Caco-2 (cell line): Measurements from ENCODE around the gene ST8SIA5. TPM values are rescaled to one million over a fixed set of nuclear protein-coding genes. Genes with fewer than 3 reads are reported as not detected.

ENCODE experiments used
- BruUV-seq: library from RNA; stranded (reverse); fragments of 400-500 nt; replicated peaks from 2 replicates; lab custom pipeline; 2021; lab: Mats Ljungman, UMichigan
- CTCF ChIA-PET: fragments of 300-600 bp; sonication (Branson Sonifier 250); formaldehyde crosslinking; loops from one replicate; lab custom pipeline; 2022; ENCODE audit warnings: antibody characterized with exemption; lab: Charles Lee
- POLR2A ChIA-PET: fragments of 300-600 bp; sonication (Branson Sonifier 250); formaldehyde crosslinking; loops from one replicate; lab custom pipeline; 2022; ENCODE audit warnings: antibody characterized with exemption; lab: Charles Lee
- DNase-seq, 2 experiments: peaks; one replicate each; pipeline versions ENCODE4 v3.0.0 to v3.0.0-alpha.2; 2020 to 2022
- H3K27me3 ChIP-seq: replicated peaks from 2 replicates; pipeline ENCODE4 v1.6.0; 2011; ENCODE audit warnings: low read length; ENCODE audit not compliant: control insufficient read depth, insufficient read depth
- H3K36me3 ChIP-seq: 2 replicates; pipeline ENCODE4 v1.5.1; 2011; ENCODE audit warnings: low read length; ENCODE audit not compliant: control insufficient read depth, insufficient read depth
- H3K4me1 ChIP-seq: fragments of 250-450 bp; sonication (Bioruptor Pico); 2 replicates; pipeline ENCODE4 v1.5.1; 2020; ENCODE audit warnings: mild to moderate bottlenecking
- H3K4me3 ChIP-seq: 2 replicates; pipeline ENCODE4 v1.5.1; 2011; ENCODE audit warnings: low read depth, mild to moderate bottlenecking, control low read depth, low read length
- H3K9me3 ChIP-seq: fragments of 250-450 bp; sonication (Bioruptor Pico); 2 replicates; pipeline ENCODE4 v1.5.1; 2020; ENCODE audit warnings: mild to moderate bottlenecking, moderate library complexity
- H3K27ac Mint-ChIP-seq: one replicate; pipeline ENCODE4 v1.8.0; 2022; ENCODE audit warnings: mixed read lengths; ENCODE audit not compliant: unreplicated experiment
- H3K27me3 Mint-ChIP-seq: one replicate; pipeline ENCODE4 v1.8.0; 2022; ENCODE audit warnings: mixed read lengths; ENCODE audit not compliant: insufficient read depth, unreplicated experiment
- H3K36me3 Mint-ChIP-seq: one replicate; pipeline ENCODE4 v1.8.0; 2022; ENCODE audit warnings: mild to moderate bottlenecking, mixed read lengths; ENCODE audit not compliant: insufficient read depth, unreplicated experiment
- H3K4me1 Mint-ChIP-seq: one replicate; pipeline ENCODE4 v1.8.0; 2022; ENCODE audit warnings: low read depth, mixed read lengths; ENCODE audit not compliant: unreplicated experiment
- H3K4me3 Mint-ChIP-seq: one replicate; pipeline ENCODE4 v1.8.0; 2022; ENCODE audit warnings: mild to moderate bottlenecking, moderate library complexity, mixed read lengths; ENCODE audit not compliant: unreplicated experiment
- H3K9me3 Mint-ChIP-seq: one replicate; pipeline ENCODE4 v1.8.0; 2022; ENCODE audit warnings: mixed read lengths; ENCODE audit not compliant: unreplicated experiment
- intact Hi-C: fragments of 100-400 bp; cut with micrococcal nuclease; formaldehyde crosslinking; loops from one replicate; pipeline ENCODE4 v1.10.0; 2022; ENCODE audit not compliant: unreplicated experiment
- total RNA-seq: library from RNA; stranded (reverse); gene quantifications from 2 replicates; pipeline ENCODE4 v1.2.3, GENCODE V29; 2022
- TF ChIP-seq, protein P1 (sequence below), 2 experiments: fragments of 200-600 bp in 1 of 2; IDR thresholded peaks; 1 replicate in 1 of 2; 2 replicates in 1 of 2; pipeline versions ENCODE4 v1.5.1 to v1.8.0; 2011 to 2022; ENCODE audit warnings: antibody characterized with exemption in 1 of 2, control low read depth in 1 of 2, inconsistent platforms in 1 of 2, low read depth in 1 of 2, low read length in 1 of 2, mild to moderate bottlenecking in 1 of 2, moderate library complexity in 1 of 2; ENCODE audit not compliant: insufficient read depth in 1 of 2, severe bottlenecking in 1 of 2, unreplicated experiment in 1 of 2

The ST8SIA5 gene
- total RNA-seq, 1 experiment from 2014 or later: not detected

- no peak overlapping the region for H3K27ac Mint-ChIP-seq
- no peaks in the 10 kb centered on the region for H3K36me3 Mint-ChIP-seq
- intact Hi-C loops: no loop called here
- CTCF ChIA-PET: no interaction called here
- H3K4me3 Mint-ChIP-seq: no peak overlapping the region
- Histone ChIP-seq H3K9me3 (no peaks in the 10 kb centered on the region), H3K4me3 (no peak overlapping the region), H3K4me1 (no peaks in the 10 kb centered on the region), H3K27me3 (no peaks in the 10 kb centered on the region), H3K36me3 (no peaks in the 10 kb centered on the region)
- H3K27me3 Mint-ChIP-seq: peaks cover 7% of the 10 kb centered on the region
- no peaks in the 10 kb centered on the region for H3K9me3 Mint-ChIP-seq
- no peaks in the 10 kb centered on the region for H3K4me1 Mint-ChIP-seq
- no peak for DNase-seq
- POLR2A ChIA-PET: no interaction called here
- no TSS peak for BruUV-seq
- TF ChIP-seq, protein P1, sequence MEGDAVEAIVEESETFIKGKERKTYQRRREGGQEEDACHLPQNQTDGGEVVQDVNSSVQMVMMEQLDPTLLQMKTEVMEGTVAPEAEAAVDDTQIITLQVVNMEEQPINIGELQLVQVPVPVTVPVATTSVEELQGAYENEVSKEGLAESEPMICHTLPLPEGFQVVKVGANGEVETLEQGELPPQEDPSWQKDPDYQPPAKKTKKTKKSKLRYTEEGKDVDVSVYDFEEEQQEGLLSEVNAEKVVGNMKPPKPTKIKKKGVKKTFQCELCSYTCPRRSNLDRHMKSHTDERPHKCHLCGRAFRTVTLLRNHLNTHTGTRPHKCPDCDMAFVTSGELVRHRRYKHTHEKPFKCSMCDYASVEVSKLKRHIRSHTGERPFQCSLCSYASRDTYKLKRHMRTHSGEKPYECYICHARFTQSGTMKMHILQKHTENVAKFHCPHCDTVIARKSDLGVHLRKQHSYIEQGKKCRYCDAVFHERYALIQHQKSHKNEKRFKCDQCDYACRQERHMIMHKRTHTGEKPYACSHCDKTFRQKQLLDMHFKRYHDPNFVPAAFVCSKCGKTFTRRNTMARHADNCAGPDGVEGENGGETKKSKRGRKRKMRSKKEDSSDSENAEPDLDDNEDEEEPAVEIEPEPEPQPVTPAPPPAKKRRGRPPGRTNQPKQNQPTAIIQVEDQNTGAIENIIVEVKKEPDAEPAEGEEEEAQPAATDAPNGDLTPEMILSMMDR (IDR thresholded peaks at IDR 0.05; ENCODE audit: insufficient read depth in 1 of 2, low read depth in 1 of 2, low read length in 1 of 2, severe bottlenecking in 1 of 2, unreplicated experiment in 1 of 2): no peak
Measured at GRCh38 chr18:46723856-46724415, 32.9 kb downstream of the ST8SIA5 start.

DNA sequence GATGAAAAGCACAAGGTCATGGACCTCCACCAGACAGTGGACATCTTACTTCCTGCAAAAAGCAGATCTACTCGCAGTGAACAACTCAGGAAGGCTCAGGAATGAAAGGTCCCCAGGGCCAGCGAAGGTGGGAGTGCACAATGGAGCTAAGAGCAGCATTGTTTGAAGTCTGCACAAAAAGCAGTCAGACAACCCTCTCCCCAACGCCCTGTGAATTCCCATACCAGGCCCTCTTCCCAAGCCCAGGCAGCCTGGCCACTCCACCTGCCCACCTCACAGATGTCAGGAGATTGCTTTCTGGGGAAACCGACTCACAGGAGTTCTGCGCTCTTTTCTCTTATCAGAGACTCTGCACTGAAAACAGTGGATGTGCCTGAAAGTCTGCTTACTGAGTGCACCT is 34.8 kb downstream of the ST8SIA5 start:
- Mint-ChIP-seq H3K4me1 (no peaks in the 10 kb centered on the region), H3K9me3 (no peaks in the 10 kb centered on the region), H3K27ac (no peak overlapping the region), H3K36me3 (no peaks in the 10 kb centered on the region), H3K27me3 (peaks cover 12% of the 10 kb centered on the region), H3K4me3 (no peak overlapping the region)
- H3K36me3 ChIP-seq: no peaks in the 10 kb centered on the region
- H3K27me3 ChIP-seq: no peaks in the 10 kb centered on the region
- TF ChIP-seq, protein P1 (IDR thresholded peaks at IDR 0.05; ENCODE audit: insufficient read depth in 1 of 2, low read depth in 1 of 2, low read length in 1 of 2, severe bottlenecking in 1 of 2, unreplicated experiment in 1 of 2): no peak
- no TSS peak for BruUV-seq
- intact Hi-C loops: no loop called here
- no peak overlapping the region for H3K4me3 ChIP-seq
- DNase-seq: no peak
- ChIA-PET POLR2A (no interaction called here), CTCF (no interaction called here)
- no peaks in the 10 kb centered on the region for H3K4me1 ChIP-seq
- no peaks in the 10 kb centered on the region for H3K9me3 ChIP-seq

DNA sequence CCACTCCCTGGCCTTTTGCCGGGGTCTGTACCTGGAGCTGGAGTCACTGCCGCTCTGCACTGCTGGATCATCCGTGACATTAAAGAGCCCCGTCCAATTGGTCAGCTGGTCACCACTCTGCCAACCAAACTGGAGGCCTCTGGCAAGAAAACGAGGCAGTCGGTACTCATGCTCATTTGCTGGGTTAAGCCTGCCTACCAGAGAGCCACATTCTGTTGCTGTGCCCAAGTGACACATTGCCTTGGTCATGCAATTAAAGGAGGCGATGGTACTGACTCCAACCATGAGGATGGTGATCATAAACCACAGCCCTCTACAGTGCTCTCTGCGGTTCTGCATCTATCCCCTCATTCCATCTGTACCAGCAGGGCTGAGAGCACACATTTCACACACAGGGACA is 35.5 kb downstream of the ST8SIA5 start:
- Mint-ChIP-seq H3K9me3 (no peaks in the 10 kb centered on the region), H3K36me3 (no peaks in the 10 kb centered on the region), H3K4me3 (no peak overlapping the region), H3K27ac (no peak overlapping the region), H3K4me1 (no peaks in the 10 kb centered on the region), H3K27me3 (peaks cover 15% of the 10 kb centered on the region)
- Histone ChIP-seq H3K9me3 (no peaks in the 10 kb centered on the region), H3K27me3 (no peaks in the 10 kb centered on the region), H3K4me3 (no peak overlapping the region), H3K36me3 (no peaks in the 10 kb centered on the region), H3K4me1 (no peaks in the 10 kb centered on the region)
- ChIA-PET CTCF (no interaction called here), POLR2A (no interaction called here)
- intact Hi-C loops: no loop called here
- TF ChIP-seq, protein P1 (IDR thresholded peaks at IDR 0.05; ENCODE audit: insufficient read depth in 1 of 2, low read depth in 1 of 2, low read length in 1 of 2, severe bottlenecking in 1 of 2, unreplicated experiment in 1 of 2): no peak
- BruUV-seq: no TSS peak
- no peak for DNase-seq
